Mesenchymal stem cell (in vitro differentiated cells and primary cell): ENCODE measurements around the gene EEPD1.
A peak's percentile ranks its signal among the peaks of the same experiment; 100 is the strongest.

Experiments used
- DNase-seq: peaks from one replicate; pipeline ENCODE4 v3.0.0-alpha.2; 2013
- H2AFZ ChIP-seq: one replicate; pipeline ENCODE4 v1.6.1; 2013; ENCODE audit warnings: low read depth, mild to moderate bottlenecking, control low read depth, inconsistent platforms, low read length, moderate library complexity
- H2AK5ac ChIP-seq: 2 replicates; pipeline ENCODE4 v1.6.1; 2013; ENCODE audit warnings: low read length, moderate library complexity, mild to moderate bottlenecking, inconsistent platforms; ENCODE audit not compliant: severe bottlenecking
- H2BK120ac ChIP-seq: one replicate; pipeline ENCODE4 v1.6.1; 2013; ENCODE audit warnings: low read depth, mild to moderate bottlenecking, inconsistent platforms, low read length, moderate library complexity
- H2BK12ac ChIP-seq, 2 experiments: one replicate each; pipeline ENCODE4 v1.6.1; 2013; ENCODE audit warnings: inconsistent platforms in 2 of 2, low read length in 2 of 2, mild to moderate bottlenecking in 2 of 2, moderate library complexity in 2 of 2, control low read depth in 1 of 2
- H2BK15ac ChIP-seq: one replicate; pipeline ENCODE4 v1.6.1; 2013; ENCODE audit warnings: mild to moderate bottlenecking, low read depth, inconsistent platforms; ENCODE audit not compliant: poor library complexity, severe bottlenecking
- H2BK5ac ChIP-seq: 2 replicates; pipeline ENCODE4 v1.6.1; 2013; ENCODE audit warnings: low read depth, mild to moderate bottlenecking, low read length, control low read depth, inconsistent platforms; ENCODE audit not compliant: poor library complexity, severe bottlenecking
- H3K14ac ChIP-seq, 2 experiments: one replicate each; pipeline ENCODE4 v1.6.1; 2013; ENCODE audit warnings: inconsistent platforms in 2 of 2, low read length in 2 of 2, control low read depth in 1 of 2, mild to moderate bottlenecking in 1 of 2, moderate library complexity in 1 of 2
- H3K18ac ChIP-seq, 2 experiments: one replicate each; pipeline ENCODE4 v1.6.1; 2013; ENCODE audit warnings: inconsistent platforms in 2 of 2, low read length in 2 of 2, control low read depth in 1 of 2, low read depth in 1 of 2, mild to moderate bottlenecking in 1 of 2
- H3K23ac ChIP-seq, 2 experiments: one replicate each; pipeline ENCODE4 v1.6.1; 2013; ENCODE audit warnings: inconsistent platforms in 2 of 2, low read length in 2 of 2, mild to moderate bottlenecking in 2 of 2, moderate library complexity in 2 of 2, control low read depth in 1 of 2
- H3K27ac ChIP-seq: 2 replicates; pipeline ENCODE4 v1.5.1; 2013; ENCODE audit warnings: mild to moderate bottlenecking, moderate library complexity, low read length, control low read depth, inconsistent platforms; ENCODE audit not compliant: poor library complexity, severe bottlenecking
- H3K27me3 ChIP-seq, 2 experiments: 2 replicates each; pipeline versions ENCODE4 v1.6.1 to v1.7.0; 2013; ENCODE audit warnings: low read length in 2 of 2, mild to moderate bottlenecking in 2 of 2, moderate library complexity in 2 of 2, control low read depth in 1 of 2, inconsistent platforms in 1 of 2; ENCODE audit not compliant: control insufficient read depth in 1 of 2, insufficient read depth in 1 of 2
- H3K36me3 ChIP-seq, 2 experiments: 2 replicates each; pipeline versions ENCODE4 v1.6.1 to v1.7.0; 2013; ENCODE audit warnings: low read length in 2 of 2, control low read depth in 1 of 2, inconsistent platforms in 1 of 2, low read depth in 1 of 2, mild to moderate bottlenecking in 1 of 2; ENCODE audit not compliant: insufficient read depth in 2 of 2, control insufficient read depth in 1 of 2
- H3K4ac ChIP-seq, 2 experiments: one replicate each; pipeline ENCODE4 v1.6.1; 2013; ENCODE audit warnings: inconsistent platforms in 2 of 2, low read length in 2 of 2, mild to moderate bottlenecking in 2 of 2, moderate library complexity in 2 of 2, control low read depth in 1 of 2, low read depth in 1 of 2
- H3K4me1 ChIP-seq: 2 replicates; pipeline ENCODE4 v1.6.1; 2013; ENCODE audit warnings: low read depth, low read length, control low read depth; ENCODE audit not compliant: control insufficient read depth, insufficient read depth
- H3K4me2 ChIP-seq: 2 replicates; pipeline ENCODE4 v1.6.1; 2013; ENCODE audit warnings: low read length, mild to moderate bottlenecking, inconsistent platforms; ENCODE audit not compliant: poor library complexity, severe bottlenecking
- H3K4me3 ChIP-seq, 2 experiments: 2 replicates each; pipeline versions ENCODE4 v1.5.1 to v1.7.0; 2013; ENCODE audit warnings: low read length in 2 of 2, mild to moderate bottlenecking in 2 of 2, control low read depth in 1 of 2, low read depth in 1 of 2; ENCODE audit not compliant: insufficient read depth in 1 of 2
- H3K79me1 ChIP-seq: replicated peaks from 2 replicates; pipeline ENCODE4 v1.6.1; 2013; ENCODE audit warnings: mild to moderate bottlenecking, control low read depth, low read length, inconsistent platforms; ENCODE audit not compliant: poor library complexity, severe bottlenecking
- H3K9ac ChIP-seq: 2 replicates; pipeline ENCODE4 v1.7.0; 2013; ENCODE audit warnings: mild to moderate bottlenecking, low read length, moderate library complexity
- H3K9me3 ChIP-seq: 2 replicates; pipeline ENCODE4 v1.7.0; 2013; ENCODE audit warnings: mild to moderate bottlenecking, low read length; ENCODE audit not compliant: control insufficient read depth
- H4K8ac ChIP-seq: one replicate; pipeline ENCODE4 v1.6.1; 2013; ENCODE audit warnings: inconsistent platforms, mild to moderate bottlenecking, low read length, moderate library complexity
- H4K91ac ChIP-seq: one replicate; pipeline ENCODE4 v1.6.1; 2013; ENCODE audit warnings: mild to moderate bottlenecking, low read length, inconsistent platforms
- WGBS: methylation state at CpG from one replicate; pipeline ENCODE4 v1.1.7; 2013; ENCODE audit warnings: mixed read lengths; 5-methylcytosine and 5-hydroxymethylcytosine counted together

Gene EEPD1

DNA sequence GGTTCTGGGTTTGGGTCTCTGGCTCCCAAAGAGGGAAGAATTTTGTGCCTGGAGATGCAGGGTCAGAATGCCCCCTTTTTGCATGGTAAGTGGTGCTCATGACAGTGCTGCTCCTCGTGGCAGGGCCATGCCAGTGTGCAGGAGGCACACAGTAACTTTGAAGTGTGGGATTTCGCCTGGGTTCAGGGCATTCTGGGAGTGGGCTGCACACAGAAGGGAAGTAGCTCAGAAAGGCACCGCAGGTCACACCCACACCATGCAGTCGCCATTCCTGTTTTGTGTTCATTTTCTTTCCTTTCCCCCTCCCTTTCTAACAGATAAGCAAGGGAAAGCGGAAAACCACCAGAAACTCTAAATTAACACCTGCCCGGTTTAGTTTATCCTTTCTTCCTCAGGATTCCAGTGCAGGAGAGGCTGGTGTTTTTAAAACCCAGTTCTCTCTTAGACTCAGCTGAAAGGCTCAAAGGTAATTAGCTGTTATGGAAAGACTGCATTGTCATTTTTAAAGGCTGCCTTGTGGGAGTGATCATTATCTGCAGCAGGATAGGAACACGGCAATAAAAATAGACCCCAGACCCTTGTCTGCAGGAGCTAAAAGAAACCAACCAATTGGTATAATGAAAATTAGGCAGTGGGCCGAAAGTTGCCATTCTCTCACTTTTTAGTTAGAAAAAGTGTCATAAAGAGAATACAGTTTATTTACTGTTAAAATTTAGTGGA lies 50.2 kb downstream of the EEPD1 start:
- no peaks in the 10 kb centered on the region for H3K27me3 ChIP-seq
- no peak overlapping the region for H4K91ac ChIP-seq
- no peak overlapping the region for H3K4ac ChIP-seq
- 51% methylated on average over 6 of the region's 8 CpGs for WGBS
- no peaks in the 10 kb centered on the region for H3K9me3 ChIP-seq
- no peaks in the 10 kb centered on the region for H3K79me1 ChIP-seq
- no peak overlapping the region for H3K9ac ChIP-seq
- H2BK5ac ChIP-seq: no peak overlapping the region
- no peak overlapping the region for H3K27ac ChIP-seq
- no peak overlapping the region for H2BK15ac ChIP-seq
- DNase-seq: no peak
- no peak overlapping the region for H4K8ac ChIP-seq
- no peak overlapping the region for H3K18ac ChIP-seq
- H3K4me2 ChIP-seq: no peak overlapping the region
- H2AFZ ChIP-seq: no peak overlapping the region
- H3K4me3 ChIP-seq: no peak overlapping the region
- H3K14ac ChIP-seq: no peak overlapping the region
- H3K4me1 ChIP-seq: peaks cover 10% of the 10 kb centered on the region
- H2BK12ac ChIP-seq: peak overlapping the region in 1 of 2 experiments; percentile 88
- H3K36me3 ChIP-seq: no peaks in the 10 kb centered on the region
- no peak overlapping the region for H2BK120ac ChIP-seq
- H3K23ac ChIP-seq: no peak overlapping the region
- H2AK5ac ChIP-seq: no peak overlapping the region

DNA sequence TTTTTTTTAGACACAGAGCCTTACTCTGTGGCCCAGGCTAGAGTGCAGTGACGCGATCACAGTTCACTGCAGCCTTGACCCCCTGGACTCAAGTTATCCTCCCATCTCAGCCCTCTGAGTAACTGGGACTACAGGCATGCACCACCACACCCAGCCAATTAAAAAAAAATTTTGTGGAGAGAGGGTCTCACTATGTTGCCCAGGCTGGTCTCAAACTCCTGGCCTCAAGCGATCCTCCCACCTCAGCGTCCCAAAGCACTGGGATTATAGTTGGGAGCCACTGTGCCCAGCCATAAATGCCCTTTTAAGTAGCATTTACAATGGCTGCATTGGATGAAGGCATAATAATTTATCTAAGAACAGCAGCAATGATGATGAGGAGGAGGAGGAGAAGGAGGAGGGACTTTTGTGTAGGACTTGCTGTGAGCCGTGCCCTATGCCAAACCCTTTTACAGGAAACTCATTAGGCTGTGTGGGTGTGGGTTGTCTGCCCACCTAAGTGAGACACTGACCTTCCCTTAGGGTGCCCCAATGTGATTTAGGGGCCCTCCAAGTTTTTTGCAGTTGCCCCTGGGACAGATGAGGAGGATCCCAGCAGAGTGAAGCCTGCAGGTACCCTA lies 51.1 kb downstream of the EEPD1 start:
- Histone ChIP-seq H2BK5ac (no peak overlapping the region), H3K14ac (no peak overlapping the region), H2AK5ac (no peak overlapping the region), H3K18ac (no peak overlapping the region), H3K79me1 (no peaks in the 10 kb centered on the region), H3K9ac (no peak overlapping the region), H2BK120ac (no peak overlapping the region), H3K36me3 (no peaks in the 10 kb centered on the region), H3K27me3 (no peaks in the 10 kb centered on the region), H3K4me2 (no peak overlapping the region), H2BK15ac (no peak overlapping the region), H3K4ac (no peak overlapping the region), H2AFZ (no peak overlapping the region), H3K23ac (no peak overlapping the region), H4K8ac (no peak overlapping the region), H3K4me3 (no peak overlapping the region), H3K4me1 (peaks cover 9% of the 10 kb centered on the region), H3K9me3 (no peaks in the 10 kb centered on the region), H3K27ac (no peak overlapping the region), H4K91ac (no peak overlapping the region), H2BK12ac (peak overlapping the region in 1 of 2 experiments; percentile 10)
- WGBS: 98% methylated on average over 5 of the region's 5 CpGs
- no peak for DNase-seq

DNA sequence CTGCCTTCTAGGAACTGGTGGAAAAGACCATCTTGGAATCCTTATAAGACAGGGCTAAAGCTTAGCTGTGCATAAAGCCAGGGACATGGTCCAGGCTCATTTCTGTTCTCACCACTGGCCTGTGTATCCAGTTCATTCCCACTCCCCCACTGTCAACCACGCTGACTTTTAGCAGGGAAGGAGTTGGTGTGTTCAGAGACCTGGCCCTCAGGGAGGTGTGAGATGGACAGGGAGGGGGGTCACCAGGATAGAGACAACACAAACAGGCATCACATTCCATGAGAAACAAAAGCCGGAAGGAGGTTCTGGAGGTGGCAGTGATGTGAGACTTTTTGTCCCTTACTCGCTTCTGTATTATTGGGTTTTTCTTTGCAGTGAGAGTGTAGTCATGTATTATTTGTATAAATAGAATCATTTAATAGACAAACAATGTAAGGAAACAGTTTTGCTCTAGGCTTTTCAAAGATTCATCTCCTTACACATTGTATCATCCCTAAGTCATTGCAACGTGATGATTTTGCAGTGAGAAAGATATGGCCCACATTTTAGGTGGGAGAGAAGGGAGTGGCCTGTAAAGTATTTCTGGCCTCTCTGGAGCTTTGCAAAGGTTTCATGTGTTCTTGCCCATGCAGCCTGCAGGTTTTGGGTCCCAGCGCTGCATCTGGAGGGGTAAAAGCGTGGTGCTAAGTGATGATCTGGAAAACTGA lies 52.0 kb downstream of the EEPD1 start:
- H3K4me3 ChIP-seq: no peak overlapping the region
- WGBS: 87% methylated on average over 3 of the region's 6 CpGs
- H3K14ac ChIP-seq: no peak overlapping the region
- no peak for DNase-seq
- H2BK12ac ChIP-seq: no peak overlapping the region
- no peak overlapping the region for H4K8ac ChIP-seq
- no peaks in the 10 kb centered on the region for H3K27me3 ChIP-seq
- no peaks in the 10 kb centered on the region for H3K9me3 ChIP-seq
- H3K27ac ChIP-seq: no peak overlapping the region
- no peaks in the 10 kb centered on the region for H3K79me1 ChIP-seq
- no peak overlapping the region for H2BK15ac ChIP-seq
- no peak overlapping the region for H2BK120ac ChIP-seq
- H3K4me2 ChIP-seq: no peak overlapping the region
- H3K23ac ChIP-seq: no peak overlapping the region
- H3K4me1 ChIP-seq: peaks cover 9% of the 10 kb centered on the region
- H2AFZ ChIP-seq: no peak overlapping the region
- H3K9ac ChIP-seq: no peak overlapping the region
- H2AK5ac ChIP-seq: no peak overlapping the region
- peak overlapping the region in 1 of 2 experiments; percentile 7 for H3K18ac ChIP-seq
- H3K4ac ChIP-seq: no peak overlapping the region
- no peaks in the 10 kb centered on the region for H3K36me3 ChIP-seq
- H4K91ac ChIP-seq: no peak overlapping the region
- H2BK5ac ChIP-seq: no peak overlapping the region

DNA sequence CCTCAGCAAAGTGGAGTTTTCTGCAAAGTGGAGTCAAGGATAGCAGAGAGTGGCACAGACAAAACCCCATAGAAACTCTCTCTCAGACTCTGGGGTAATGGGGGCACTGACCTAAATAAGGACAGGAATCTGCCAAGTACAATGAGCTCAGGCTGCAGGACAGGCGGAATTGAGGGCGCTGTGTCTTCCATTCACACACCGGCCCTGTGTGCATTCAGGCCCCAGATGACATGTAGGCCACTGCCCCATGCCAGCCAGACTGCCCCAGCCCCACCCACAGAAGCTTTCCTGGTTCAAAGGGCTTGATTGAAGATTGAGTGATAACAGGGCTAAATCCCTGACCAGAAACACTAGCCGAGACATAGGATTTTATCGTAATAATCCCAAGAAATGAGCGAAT lies 52.7 kb downstream of the EEPD1 start:
- no peaks in the 10 kb centered on the region for H3K79me1 ChIP-seq
- H3K4ac ChIP-seq: peak overlapping the region; percentile 37 to 38
- no peak for DNase-seq
- H2BK5ac ChIP-seq: no peak overlapping the region
- H3K9ac ChIP-seq: no peak overlapping the region
- no peaks in the 10 kb centered on the region for H3K9me3 ChIP-seq
- WGBS: 91% methylated on average over 6 of the region's 6 CpGs
- no peak overlapping the region for H3K4me3 ChIP-seq
- peak overlapping the region; percentile 71 for H4K91ac ChIP-seq
- H2BK120ac ChIP-seq: no peak overlapping the region
- peak overlapping the region; percentile 23 to 43 for H2BK12ac ChIP-seq
- peak overlapping the region in 1 of 2 experiments; percentile 44 for H3K18ac ChIP-seq
- no peak overlapping the region for H3K4me2 ChIP-seq
- H2AFZ ChIP-seq: no peak overlapping the region
- H3K27ac ChIP-seq: no peak overlapping the region
- H3K23ac ChIP-seq: no peak overlapping the region
- H3K4me1 ChIP-seq: peaks cover 11% of the 10 kb centered on the region
- H3K36me3 ChIP-seq: no peaks in the 10 kb centered on the region
- H4K8ac ChIP-seq: no peak overlapping the region
- H3K27me3 ChIP-seq: no peaks in the 10 kb centered on the region
- H2BK15ac ChIP-seq: peak overlapping the region; percentile 91
- H3K14ac ChIP-seq: no peak overlapping the region
- no peak overlapping the region for H2AK5ac ChIP-seq
